ENCODE data around the gene TM4SF1. TPM values are rescaled to one million over a fixed set of nuclear protein-coding genes. Genes with fewer than 3 reads are reported as not detected.

Gene TM4SF1
- total RNA-seq (2014; rRNA removed; shearing (Covaris generic); ENCODE audit: low replicate concordance) = not detected in 2 replicates

GRCh38 chr3:149377408-149378364, at the start of gene TM4SF1:
TM4SF1 (minus strand) TSS chr3:149377649; CDS start chr3:149377547, 102 bp downstream.
- no peak within 1 kb of the TSS for H3K4me2 ChIP-seq (ENCODE audit: low read depth, low read length, poor library complexity, severe bottlenecking)
- no peaks in the 10 kb centered on the region for H3K9me3 ChIP-seq (ENCODE audit: low read length)
- H3K9me2 ChIP-seq (replicated peaks; ENCODE audit: insufficient read depth, low read length) = no peaks in the 10 kb centered on the region
- H3K27ac ChIP-seq (ENCODE audit: low read length) = no peak within 1 kb of the TSS
- no peak within 1 kb of the TSS for H2AFZ ChIP-seq (ENCODE audit: low read length)
- no peaks in the 10 kb centered on the region for H4K20me1 ChIP-seq (ENCODE audit: insufficient read depth, low read depth, low read length)
- no peaks in the 10 kb centered on the region for H3K4me1 ChIP-seq (ENCODE audit: low read length)
- no peak for DNase-seq
- H3K27me3 ChIP-seq (ENCODE audit: low read length) = no peaks in the 10 kb centered on the region
- no peak within 1 kb of the TSS for H3K9ac ChIP-seq (ENCODE audit: low read length)
- H3K79me2 ChIP-seq (ENCODE audit: low read length) = no peaks in the 10 kb centered on the region
- no peak within 1 kb of the TSS for H3K4me3 ChIP-seq (ENCODE audit: low read length)
- H3K36me3 ChIP-seq (ENCODE audit: insufficient read depth, low read length) = no peaks in the 10 kb centered on the region

- Histone ChIP-seq H3K4me2 (ENCODE audit: low read depth, low read length, poor library complexity, severe bottlenecking) (no peak overlapping the region), H3K79me2 (ENCODE audit: low read length) (no peaks in the 10 kb centered on the region), H3K9me2 (replicated peaks; ENCODE audit: insufficient read depth, low read length) (no peaks in the 10 kb centered on the region), H4K20me1 (ENCODE audit: insufficient read depth, low read depth, low read length) (no peaks in the 10 kb centered on the region), H3K4me1 (ENCODE audit: low read length) (no peaks in the 10 kb centered on the region; the same call in 1 of the 2 replicates), H3K9ac (ENCODE audit: low read length) (no peak overlapping the region), H3K27me3 (ENCODE audit: low read length) (no peaks in the 10 kb centered on the region), H2AFZ (ENCODE audit: low read length) (no peak overlapping the region), H3K27ac (ENCODE audit: low read length) (no peak overlapping the region), H3K9me3 (ENCODE audit: low read length) (no peaks in the 10 kb centered on the region), H3K36me3 (ENCODE audit: insufficient read depth, low read length) (no peaks in the 10 kb centered on the region), H3K4me3 (ENCODE audit: low read length) (no peak overlapping the region)
- DNase-seq = no peak
These were observed 48.9 kb upstream of the TM4SF1 start for GRCh38 chr3:149426325-149426724.

GRCh38 chr3:149424918-149425317, 47.5 kb upstream of the TM4SF1 start:
- Histone ChIP-seq H3K4me3 (ENCODE audit: low read length) (no peak overlapping the region), H3K27ac (ENCODE audit: low read length) (no peak overlapping the region), H3K36me3 (ENCODE audit: insufficient read depth, low read length) (no peaks in the 10 kb centered on the region), H3K9me2 (replicated peaks; ENCODE audit: insufficient read depth, low read length) (no peaks in the 10 kb centered on the region), H3K4me1 (ENCODE audit: low read length) (no peaks in the 10 kb centered on the region), H3K9ac (ENCODE audit: low read length) (no peak overlapping the region), H3K79me2 (ENCODE audit: low read length) (no peaks in the 10 kb centered on the region), H3K4me2 (ENCODE audit: low read depth, low read length, poor library complexity, severe bottlenecking) (no peak overlapping the region), H4K20me1 (ENCODE audit: insufficient read depth, low read depth, low read length) (no peaks in the 10 kb centered on the region), H3K9me3 (ENCODE audit: low read length) (no peaks in the 10 kb centered on the region), H2AFZ (ENCODE audit: low read length) (no peak overlapping the region), H3K27me3 (ENCODE audit: low read length) (no peaks in the 10 kb centered on the region)
- DNase-seq = no peak

GRCh38 chr3:149421764-149422163, 44.3 kb upstream of the TM4SF1 start:
- no peak overlapping the region for H3K4me2 ChIP-seq (ENCODE audit: low read depth, low read length, poor library complexity, severe bottlenecking)
- no peak for DNase-seq
- H3K9ac ChIP-seq (ENCODE audit: low read length) = no peak overlapping the region
- no peak overlapping the region for H3K27ac ChIP-seq (ENCODE audit: low read length)
- H3K79me2 ChIP-seq (ENCODE audit: low read length) = no peaks in the 10 kb centered on the region
- peaks cover 6% of the 10 kb centered on the region for H3K4me1 ChIP-seq (ENCODE audit: low read length)
- H4K20me1 ChIP-seq (ENCODE audit: insufficient read depth, low read depth, low read length) = no peaks in the 10 kb centered on the region
- H2AFZ ChIP-seq (ENCODE audit: low read length) = no peak overlapping the region
- H3K9me2 ChIP-seq (replicated peaks; ENCODE audit: insufficient read depth, low read length) = no peaks in the 10 kb centered on the region
- no peaks in the 10 kb centered on the region for H3K27me3 ChIP-seq (ENCODE audit: low read length)
- H3K9me3 ChIP-seq (ENCODE audit: low read length) = no peaks in the 10 kb centered on the region
- no peaks in the 10 kb centered on the region for H3K36me3 ChIP-seq (ENCODE audit: insufficient read depth, low read length)
- no peak overlapping the region for H3K4me3 ChIP-seq (ENCODE audit: low read length)

- no peak overlapping the region for H2AFZ ChIP-seq (ENCODE audit: low read length)
- H3K27ac ChIP-seq (ENCODE audit: low read length) = no peak overlapping the region
- H3K4me1 ChIP-seq (ENCODE audit: low read length) = peaks cover 6% of the 10 kb centered on the region
- no peaks in the 10 kb centered on the region for H4K20me1 ChIP-seq (ENCODE audit: insufficient read depth, low read depth, low read length)
- no peak overlapping the region for H3K4me3 ChIP-seq (ENCODE audit: low read length)
- H3K79me2 ChIP-seq (ENCODE audit: low read length) = no peaks in the 10 kb centered on the region
- no peaks in the 10 kb centered on the region for H3K9me3 ChIP-seq (ENCODE audit: low read length)
- no peaks in the 10 kb centered on the region for H3K9me2 ChIP-seq (replicated peaks; ENCODE audit: insufficient read depth, low read length)
- H3K36me3 ChIP-seq (ENCODE audit: insufficient read depth, low read length) = no peaks in the 10 kb centered on the region
- no peak overlapping the region for H3K9ac ChIP-seq (ENCODE audit: low read length)
- H3K27me3 ChIP-seq (ENCODE audit: low read length) = no peaks in the 10 kb centered on the region
- DNase-seq = no peak
- H3K4me2 ChIP-seq (ENCODE audit: low read depth, low read length, poor library complexity, severe bottlenecking) = no peak overlapping the region
These were observed 42.4 kb upstream of the TM4SF1 start for GRCh38 chr3:149419816-149420215.

- DNase-seq = no peak
- Histone ChIP-seq H3K4me2 (ENCODE audit: low read depth, low read length, poor library complexity, severe bottlenecking) (no peak overlapping the region), H3K9me3 (ENCODE audit: low read length) (no peaks in the 10 kb centered on the region), H3K4me3 (ENCODE audit: low read length) (no peak overlapping the region), H3K79me2 (ENCODE audit: low read length) (no peaks in the 10 kb centered on the region), H3K4me1 (ENCODE audit: low read length) (peaks cover 6% of the 10 kb centered on the region), H3K27ac (ENCODE audit: low read length) (no peak overlapping the region), H4K20me1 (ENCODE audit: insufficient read depth, low read depth, low read length) (no peaks in the 10 kb centered on the region), H3K27me3 (ENCODE audit: low read length) (no peaks in the 10 kb centered on the region), H2AFZ (ENCODE audit: low read length) (no peak overlapping the region), H3K9me2 (replicated peaks; ENCODE audit: insufficient read depth, low read length) (no peaks in the 10 kb centered on the region), H3K36me3 (ENCODE audit: insufficient read depth, low read length) (no peaks in the 10 kb centered on the region), H3K9ac (ENCODE audit: low read length) (no peak overlapping the region)
These were observed 40.3 kb upstream of the TM4SF1 start for GRCh38 chr3:149417727-149418126.

GRCh38 chr3:149417174-149417573, 39.7 kb upstream of the TM4SF1 start:
- H3K4me1 ChIP-seq (ENCODE audit: low read length) = peaks cover 6% of the 10 kb centered on the region
- no peaks in the 10 kb centered on the region for H3K79me2 ChIP-seq (ENCODE audit: low read length)
- no peaks in the 10 kb centered on the region for H3K27me3 ChIP-seq (ENCODE audit: low read length)
- no peak overlapping the region for H3K4me3 ChIP-seq (ENCODE audit: low read length)
- H3K9ac ChIP-seq (ENCODE audit: low read length) = no peak overlapping the region
- no peak overlapping the region for H3K4me2 ChIP-seq (ENCODE audit: low read depth, low read length, poor library complexity, severe bottlenecking)
- H3K27ac ChIP-seq (ENCODE audit: low read length) = no peak overlapping the region
- no peaks in the 10 kb centered on the region for H3K36me3 ChIP-seq (ENCODE audit: insufficient read depth, low read length)
- H2AFZ ChIP-seq (ENCODE audit: low read length) = no peak overlapping the region
- no peaks in the 10 kb centered on the region for H3K9me2 ChIP-seq (replicated peaks; ENCODE audit: insufficient read depth, low read length)
- DNase-seq = no peak
- no peaks in the 10 kb centered on the region for H4K20me1 ChIP-seq (ENCODE audit: insufficient read depth, low read depth, low read length)
- no peaks in the 10 kb centered on the region for H3K9me3 ChIP-seq (ENCODE audit: low read length)

- H4K20me1 ChIP-seq (ENCODE audit: insufficient read depth, low read depth, low read length) = no peaks in the 10 kb centered on the region
- no peaks in the 10 kb centered on the region for H3K9me2 ChIP-seq (replicated peaks; ENCODE audit: insufficient read depth, low read length)
- no peak overlapping the region for H3K27ac ChIP-seq (ENCODE audit: low read length)
- H2AFZ ChIP-seq (ENCODE audit: low read length) = no peak overlapping the region
- peaks cover 6% of the 10 kb centered on the region for H3K4me1 ChIP-seq (ENCODE audit: low read length)
- DNase-seq = no peak
- no peaks in the 10 kb centered on the region for H3K79me2 ChIP-seq (ENCODE audit: low read length)
- no peaks in the 10 kb centered on the region for H3K27me3 ChIP-seq (ENCODE audit: low read length)
- no peak overlapping the region for H3K4me3 ChIP-seq (ENCODE audit: low read length)
- no peak overlapping the region for H3K9ac ChIP-seq (ENCODE audit: low read length)
- no peaks in the 10 kb centered on the region for H3K9me3 ChIP-seq (ENCODE audit: low read length)
- no peak overlapping the region for H3K4me2 ChIP-seq (ENCODE audit: low read depth, low read length, poor library complexity, severe bottlenecking)
- no peaks in the 10 kb centered on the region for H3K36me3 ChIP-seq (ENCODE audit: insufficient read depth, low read length)
These were observed 38.0 kb upstream of the TM4SF1 start for GRCh38 chr3:149415484-149415883.

Data from Karpas-422 (cell line).